ENCODE data around the gene SNORC.
A peak's percentile ranks its signal among the peaks of the same experiment; 100 is the strongest.

Gene SNORC

GRCh38 chr2:232835687-232836208, 34.3 kb upstream of the SNORC start:
- H3K9me3 ChIP-seq (ENCODE audit: control insufficient read depth, insufficient read depth, low read length) = no peaks in the 10 kb centered on the region
- no peak overlapping the region for H3K4me3 ChIP-seq (ENCODE audit: low read length)
- H3F3A ChIP-seq (ENCODE audit: control insufficient read depth, insufficient read depth) = peaks cover 23% of the 10 kb centered on the region
- H3K27me3 ChIP-seq (ENCODE audit: control insufficient read depth, low read length) = no peaks in the 10 kb centered on the region
- no peak overlapping the region for H3K4me2 ChIP-seq (ENCODE audit: low read length)
- TF ChIP-seq CTCF (IDR thresholded peaks at IDR 0.05; ENCODE audit: low read depth, low read length, poor library complexity, severe bottlenecking) (no peak), EZH2phosphoT487 (IDR thresholded peaks at IDR 0.05; ENCODE audit: borderline replicate concordance, low read length) (no peak)
- no peaks in the 10 kb centered on the region for H3K9me2 ChIP-seq (replicated peaks; ENCODE audit: control insufficient read depth, low read length)
- peaks cover 82% of the 10 kb centered on the region for H3K36me3 ChIP-seq (ENCODE audit: control insufficient read depth, low read length)
- peaks cover 13% of the 10 kb centered on the region for H3K79me2 ChIP-seq (ENCODE audit: control insufficient read depth, low read length)
- H3K4me1 ChIP-seq (ENCODE audit: control insufficient read depth, low read length) = peaks cover 42% of the 10 kb centered on the region
- no peak overlapping the region for H3K27ac ChIP-seq (ENCODE audit: low read depth, low read length)
- no peaks in the 10 kb centered on the region for H4K20me1 ChIP-seq (ENCODE audit: control insufficient read depth, insufficient read depth, low read depth, low read length)

- no peak overlapping the region for H3K4me3 ChIP-seq (ENCODE audit: low read length)
- H3K27me3 ChIP-seq (ENCODE audit: control insufficient read depth, low read length) = no peaks in the 10 kb centered on the region
- peaks cover 13% of the 10 kb centered on the region for H3K79me2 ChIP-seq (ENCODE audit: control insufficient read depth, low read length)
- peaks cover 77% of the 10 kb centered on the region for H3K36me3 ChIP-seq (ENCODE audit: control insufficient read depth, low read length)
- H3K4me1 ChIP-seq (ENCODE audit: control insufficient read depth, low read length) = peaks cover 42% of the 10 kb centered on the region
- H3K9me2 ChIP-seq (replicated peaks; ENCODE audit: control insufficient read depth, low read length) = no peaks in the 10 kb centered on the region
- peaks cover 23% of the 10 kb centered on the region for H3F3A ChIP-seq (ENCODE audit: control insufficient read depth, insufficient read depth)
- H3K27ac ChIP-seq (ENCODE audit: low read depth, low read length) = peak overlapping the region; percentile 14; the same call in 1 of the 2 replicates
- H3K9me3 ChIP-seq (ENCODE audit: control insufficient read depth, insufficient read depth, low read length) = no peaks in the 10 kb centered on the region
- TF ChIP-seq EZH2phosphoT487 (IDR thresholded peaks at IDR 0.05; ENCODE audit: borderline replicate concordance, low read length) = no peak
- TF ChIP-seq CTCF (IDR thresholded peaks at IDR 0.05; ENCODE audit: low read depth, low read length, poor library complexity, severe bottlenecking) = no peak
- H3K4me2 ChIP-seq (ENCODE audit: low read length) = 0 out of 2 replicates have a peak overlapping the region, but pooled peaks have one; percentile 6
- no peaks in the 10 kb centered on the region for H4K20me1 ChIP-seq (ENCODE audit: control insufficient read depth, insufficient read depth, low read depth, low read length)
Measured at GRCh38 chr2:232836934-232837333, 33.1 kb upstream of the SNORC start.

GRCh38 chr2:232838406-232838874, 31.6 kb upstream of the SNORC start:
- peaks cover 23% of the 10 kb centered on the region for H3F3A ChIP-seq (ENCODE audit: control insufficient read depth, insufficient read depth)
- no peaks in the 10 kb centered on the region for H3K9me2 ChIP-seq (replicated peaks; ENCODE audit: control insufficient read depth, low read length)
- TF ChIP-seq EZH2phosphoT487 (IDR thresholded peaks at IDR 0.05; ENCODE audit: borderline replicate concordance, low read length) = no peak
- no peak for TF ChIP-seq CTCF (IDR thresholded peaks at IDR 0.05; ENCODE audit: low read depth, low read length, poor library complexity, severe bottlenecking)
- H3K36me3 ChIP-seq (ENCODE audit: control insufficient read depth, low read length) = peaks cover 80% of the 10 kb centered on the region
- H3K27ac ChIP-seq (ENCODE audit: low read depth, low read length) = peak overlapping the region; percentile 91
- peak overlapping the region; percentile 94 for H3K4me2 ChIP-seq (ENCODE audit: low read length)
- H3K4me3 ChIP-seq (ENCODE audit: low read length) = peak overlapping the region; percentile 66
- H3K79me2 ChIP-seq (ENCODE audit: control insufficient read depth, low read length) = peaks cover 13% of the 10 kb centered on the region
- H4K20me1 ChIP-seq (ENCODE audit: control insufficient read depth, insufficient read depth, low read depth, low read length) = no peaks in the 10 kb centered on the region
- no peaks in the 10 kb centered on the region for H3K9me3 ChIP-seq (ENCODE audit: control insufficient read depth, insufficient read depth, low read length)
- H3K4me1 ChIP-seq (ENCODE audit: control insufficient read depth, low read length) = peaks cover 42% of the 10 kb centered on the region
- no peaks in the 10 kb centered on the region for H3K27me3 ChIP-seq (ENCODE audit: control insufficient read depth, low read length)

Data from DOHH2 (cell line).